GM18502 (cell line): ENCODE results near the gene XYLT1.

ENCODE experiments used
- ATAC-seq: cut with Tn5 transposase; IDR thresholded peaks from one replicate; pipeline ENCODE4 v1.9.1; 2021; ENCODE audit warnings: mild to moderate bottlenecking; ENCODE audit not compliant: unreplicated experiment, poor library complexity

Gene XYLT1

DNA sequence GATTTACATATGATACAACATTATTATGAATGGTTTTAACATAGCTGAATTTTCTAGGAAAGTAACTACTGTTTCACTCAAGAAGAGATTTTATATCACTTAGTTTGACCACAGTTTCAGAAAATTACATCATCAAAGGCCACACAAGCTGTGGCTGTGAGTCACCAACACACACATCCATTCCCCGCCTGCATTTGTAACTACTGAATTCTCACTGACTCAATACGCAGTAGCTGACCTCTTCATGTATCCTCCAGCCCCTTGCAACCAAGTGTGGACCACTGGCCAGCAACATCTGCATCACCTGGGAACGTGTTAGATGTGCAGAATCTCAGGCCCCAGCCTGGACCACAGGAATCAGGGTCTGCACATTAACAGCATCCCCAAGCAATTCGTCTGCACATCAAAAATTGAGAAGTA, 197.6 kb downstream of the XYLT1 start:
- no peak for ATAC-seq

DNA sequence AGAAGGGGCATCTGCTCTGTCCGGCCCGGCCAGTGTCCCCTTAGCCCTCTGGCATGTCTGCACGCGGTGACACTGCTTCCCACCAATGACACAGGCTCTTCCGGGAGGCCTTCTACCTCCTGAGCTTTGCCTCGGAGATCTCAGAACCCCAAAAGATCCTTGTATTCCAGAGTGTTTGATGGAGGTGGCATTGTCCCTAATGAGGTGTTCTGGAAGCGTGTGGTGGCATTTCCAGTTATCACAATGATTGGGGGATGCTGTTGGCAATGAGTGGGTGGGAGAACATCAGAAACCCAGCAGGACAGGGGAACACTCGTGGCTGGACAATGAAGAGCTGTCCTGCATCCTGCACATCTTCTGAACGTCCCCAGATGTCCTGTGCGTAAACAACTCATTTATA, 198.0 kb downstream of the XYLT1 start:
- ATAC-seq, result no peak

DNA sequence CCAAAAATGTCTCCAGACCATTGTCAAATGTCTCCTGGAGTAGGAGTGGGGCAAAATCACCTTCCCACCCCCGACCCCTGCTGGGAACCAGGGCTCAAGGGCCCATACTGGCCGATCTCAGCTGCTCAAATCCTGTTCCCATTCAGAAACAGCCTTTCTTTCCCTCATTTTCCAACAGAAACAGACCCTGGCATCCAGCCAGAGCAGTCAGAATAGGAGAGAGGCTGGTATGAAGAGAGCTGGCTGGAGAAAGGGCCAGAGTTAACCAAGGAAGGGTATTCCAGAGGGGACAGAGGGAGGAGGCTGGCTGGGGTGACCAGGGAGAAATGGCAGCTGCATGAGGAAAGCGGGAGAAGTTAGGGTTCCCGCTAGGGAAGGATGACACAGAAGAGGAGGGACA, 199.1 kb downstream of the XYLT1 start:
- ATAC-seq, result no peak

DNA sequence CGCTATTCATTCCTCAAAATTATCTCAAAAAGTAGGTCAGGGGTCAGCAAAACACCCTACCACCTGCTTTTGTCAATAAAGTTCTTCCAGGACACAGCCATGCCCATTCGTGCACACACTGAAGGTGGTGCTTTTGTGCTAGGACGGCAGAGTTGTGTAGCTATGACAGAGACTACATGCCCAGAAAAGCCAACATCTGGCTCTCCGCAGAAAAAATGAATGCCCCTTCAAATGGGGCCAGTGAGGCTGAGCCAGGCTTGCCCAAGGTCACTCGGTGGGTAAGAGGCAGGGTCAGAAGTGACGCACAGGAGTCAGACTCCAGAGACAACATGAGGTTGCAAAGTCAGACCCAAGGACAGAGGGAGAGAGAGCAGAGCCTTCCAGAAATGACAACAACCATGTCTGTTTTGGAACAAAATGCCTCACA, 200.1 kb downstream of the XYLT1 start:
- ATAC-seq, result no peak

DNA sequence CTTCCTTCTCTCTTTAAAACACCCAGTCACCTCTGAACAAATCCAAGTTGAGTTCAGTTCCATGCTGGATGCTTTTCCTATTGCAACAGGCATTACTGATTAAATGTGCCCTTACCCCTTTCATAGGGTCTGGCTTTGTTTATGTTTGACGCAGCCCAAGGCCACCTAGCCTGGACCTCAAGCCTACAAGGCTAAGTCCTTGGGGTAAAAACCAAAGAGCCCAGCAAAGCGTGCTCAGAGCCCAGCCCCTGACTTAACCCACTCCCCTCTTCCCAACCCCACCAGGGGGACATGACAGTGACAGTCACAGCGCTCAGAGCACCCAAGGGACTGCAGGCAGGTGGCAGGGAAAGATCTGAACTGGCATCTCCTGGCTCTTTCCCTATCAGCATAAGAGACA, 200.6 kb downstream of the XYLT1 start:
- ATAC-seq, result no peak

DNA sequence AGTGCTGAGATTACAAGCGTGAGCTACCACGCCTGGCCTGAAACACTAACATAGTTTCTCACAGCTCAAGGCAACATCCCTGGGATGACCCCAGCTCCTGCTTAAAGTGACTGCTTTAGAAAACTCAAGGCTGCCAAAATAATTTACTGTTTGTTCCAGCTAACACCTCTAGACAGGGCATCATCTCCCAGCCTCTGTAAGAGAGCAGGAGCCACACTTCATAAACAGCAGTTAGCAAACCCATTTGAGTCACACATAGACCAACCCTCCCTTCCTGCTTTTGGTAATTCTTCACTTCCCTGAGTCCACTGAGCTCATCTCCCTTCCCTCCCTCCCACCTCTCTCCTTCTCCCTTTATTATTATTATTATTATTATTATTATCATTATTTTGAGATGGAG, 201.3 kb downstream of the XYLT1 start:
- ATAC-seq, result no peak

DNA sequence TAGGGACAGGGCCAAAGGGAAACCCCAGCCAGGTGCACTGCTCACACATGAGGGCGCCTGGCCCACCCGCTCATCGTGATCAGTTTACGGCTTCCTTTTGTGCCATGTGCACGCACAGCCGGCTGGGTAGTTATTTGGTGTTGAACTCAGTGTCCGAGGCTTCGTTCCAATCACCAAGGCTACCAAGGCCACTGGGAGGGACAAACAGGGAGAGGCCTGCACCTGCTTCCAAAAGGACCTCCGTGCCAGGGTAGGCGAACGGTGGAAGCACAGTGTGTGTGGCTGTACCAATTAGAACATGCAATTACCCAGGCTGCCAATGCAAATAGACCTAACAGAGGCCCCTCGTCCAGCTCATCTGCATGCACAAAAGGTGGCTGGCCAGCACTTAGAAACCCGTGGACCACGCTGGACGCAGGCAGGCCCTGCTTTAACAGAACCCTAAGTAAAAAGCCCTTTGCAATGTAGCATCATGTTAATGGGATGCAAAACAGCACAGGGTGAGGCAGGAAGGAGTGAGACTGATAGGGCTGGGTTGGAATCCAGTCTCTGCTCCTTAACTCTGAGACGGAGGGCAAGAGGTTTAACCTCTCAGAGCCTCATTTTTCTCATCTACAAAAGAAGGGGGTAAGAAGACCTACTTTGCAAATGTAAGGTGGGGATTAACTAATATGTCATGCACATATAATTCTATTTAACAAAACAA, 204.0 kb downstream of the XYLT1 start:
- no peak for ATAC-seq

DNA sequence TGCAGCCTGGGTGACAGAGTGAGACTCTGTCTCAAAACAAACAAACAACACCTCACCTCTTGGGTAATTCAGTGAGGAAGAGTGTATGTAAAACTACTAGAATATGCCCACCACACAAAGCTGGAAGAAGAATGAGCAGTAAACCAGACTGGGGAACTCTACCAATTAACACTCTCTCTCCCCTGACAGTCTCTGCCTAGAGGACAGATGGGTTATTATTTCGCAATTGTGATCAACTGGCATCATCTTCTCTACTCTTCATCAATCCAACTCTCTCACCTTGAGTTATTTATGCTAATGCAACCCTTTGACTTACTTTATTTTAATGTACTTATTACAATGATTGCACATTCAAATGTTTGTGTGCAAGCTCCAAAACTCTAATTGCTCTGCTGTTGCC, 205.6 kb downstream of the XYLT1 start:
- no peak for ATAC-seq

DNA sequence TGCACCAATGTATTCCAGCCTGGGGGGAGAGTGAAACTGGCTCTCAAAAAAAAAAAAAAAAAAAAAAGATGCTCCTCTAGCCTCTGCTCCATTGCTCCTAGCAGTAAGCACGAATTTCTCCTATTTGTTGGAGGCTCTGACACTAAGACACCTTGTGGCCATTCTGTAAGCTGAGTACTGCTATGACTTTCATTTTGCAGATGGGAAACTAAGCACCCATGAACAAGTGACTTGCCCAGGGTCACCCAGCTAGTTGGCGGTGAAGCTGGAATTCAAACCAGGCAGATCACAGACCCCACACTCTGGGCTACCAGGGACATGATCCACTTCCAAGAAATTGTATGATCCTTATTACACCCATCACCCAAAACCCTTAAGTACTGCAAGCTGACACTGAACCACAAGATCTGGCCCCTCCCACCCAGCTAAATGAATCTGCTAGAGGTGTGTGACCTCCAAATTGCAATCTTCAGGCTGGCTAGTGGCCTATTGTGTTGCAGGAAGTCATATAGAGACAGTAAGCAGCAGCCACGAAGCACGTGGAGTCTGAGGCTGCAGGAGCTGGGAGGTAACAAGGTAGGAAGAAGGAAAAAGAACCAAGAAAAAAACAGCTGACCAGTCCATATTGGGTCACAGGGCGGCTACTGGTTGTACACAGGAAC, 209.4 kb downstream of the XYLT1 start:
- ATAC-seq, result no peak

DNA sequence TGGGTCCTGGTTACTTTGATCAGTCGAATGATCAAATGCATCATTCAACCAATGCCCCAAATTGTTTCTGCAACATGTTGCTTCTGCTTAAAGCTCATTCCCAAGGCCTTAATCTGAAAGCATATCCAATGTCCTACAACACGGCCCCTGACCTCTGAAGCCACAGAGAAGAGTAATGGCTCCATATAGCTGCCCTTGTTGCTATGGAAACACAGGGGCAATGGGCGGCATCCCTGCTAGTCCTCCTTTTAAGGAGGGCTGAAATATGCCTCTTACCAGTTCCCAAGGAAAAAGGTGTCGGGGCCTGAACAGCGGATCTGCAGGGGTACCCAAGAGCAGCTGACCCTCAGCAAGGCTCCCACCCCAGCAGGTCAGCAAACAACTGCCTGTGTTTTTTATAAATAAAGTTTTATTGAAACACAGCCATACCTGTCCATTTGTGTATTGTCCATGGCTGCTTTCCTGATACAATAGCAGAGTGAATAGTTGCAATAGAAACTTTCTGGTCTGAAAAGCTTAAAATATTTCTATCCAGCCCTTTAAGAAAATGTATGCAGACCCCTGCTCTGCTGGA, 210.4 kb downstream of the XYLT1 start:
- no peak for ATAC-seq

DNA sequence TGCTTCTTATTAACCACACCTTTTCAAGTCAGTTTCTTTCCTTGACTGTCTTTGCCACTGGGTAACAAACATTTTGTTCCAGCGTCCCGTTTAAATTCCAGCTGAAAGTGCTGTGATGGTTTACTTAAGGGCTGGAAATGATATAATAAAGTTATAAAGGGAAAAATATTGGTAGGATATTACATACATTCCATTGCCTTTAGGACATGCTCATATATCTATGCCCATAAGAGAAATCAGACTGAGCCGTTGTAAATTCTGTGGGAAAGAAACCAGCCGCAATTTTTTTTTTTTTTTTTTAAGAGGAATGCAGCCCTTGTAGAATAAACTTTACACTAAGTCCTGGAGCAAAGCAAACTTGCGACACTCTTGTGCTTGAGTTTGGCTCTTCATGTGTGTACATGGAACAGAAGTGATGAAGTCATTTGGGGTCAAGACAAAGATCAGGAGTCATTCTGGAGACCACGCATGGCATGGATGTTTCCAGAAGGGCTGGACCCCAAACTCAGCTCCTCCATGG, 210.9 kb downstream of the XYLT1 start:
- no peak for ATAC-seq

DNA sequence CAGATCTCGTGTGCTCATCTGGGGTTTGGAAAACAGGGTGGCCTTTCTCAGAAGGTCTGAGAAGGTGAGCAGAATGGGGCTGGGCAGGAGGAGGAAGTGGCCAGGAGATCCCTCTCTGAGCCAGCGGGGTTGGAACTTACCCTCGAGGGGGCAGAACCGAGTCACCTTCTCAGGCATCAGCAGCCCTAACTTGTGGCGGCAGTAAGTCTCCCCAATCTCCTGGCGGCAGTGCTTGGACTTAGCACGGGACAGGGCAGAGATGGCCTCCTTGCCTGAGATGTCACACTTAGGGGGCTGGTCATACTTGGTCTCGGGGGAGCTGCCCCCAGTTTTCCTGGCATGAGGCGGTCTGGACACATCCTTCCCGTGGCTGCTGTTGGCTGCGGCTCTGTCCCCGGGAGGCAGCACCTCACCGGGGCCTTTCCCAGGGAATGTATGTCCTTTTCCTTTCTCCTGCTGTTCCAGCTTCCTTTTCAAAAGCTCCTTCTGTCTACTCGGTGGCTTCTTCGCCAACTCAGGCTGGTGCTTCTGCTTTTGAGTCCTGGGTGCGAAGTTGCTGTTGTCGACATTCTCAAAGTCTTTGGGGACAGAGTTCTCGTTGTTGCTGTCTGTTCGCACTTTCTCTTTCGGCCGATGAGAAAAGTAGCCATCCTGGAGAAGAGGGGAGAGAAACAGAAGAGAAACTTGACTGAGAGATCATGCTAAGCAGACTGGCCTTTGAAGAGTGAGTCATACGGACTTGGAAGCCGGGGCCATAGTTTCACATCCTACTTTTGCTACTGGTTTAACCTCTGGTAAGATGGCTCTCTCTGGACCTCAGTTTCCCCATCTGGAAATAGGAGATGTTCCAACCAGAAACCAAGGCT, 211.7 kb downstream of the XYLT1 start:
- ATAC-seq, result peak; percentile 82

DNA sequence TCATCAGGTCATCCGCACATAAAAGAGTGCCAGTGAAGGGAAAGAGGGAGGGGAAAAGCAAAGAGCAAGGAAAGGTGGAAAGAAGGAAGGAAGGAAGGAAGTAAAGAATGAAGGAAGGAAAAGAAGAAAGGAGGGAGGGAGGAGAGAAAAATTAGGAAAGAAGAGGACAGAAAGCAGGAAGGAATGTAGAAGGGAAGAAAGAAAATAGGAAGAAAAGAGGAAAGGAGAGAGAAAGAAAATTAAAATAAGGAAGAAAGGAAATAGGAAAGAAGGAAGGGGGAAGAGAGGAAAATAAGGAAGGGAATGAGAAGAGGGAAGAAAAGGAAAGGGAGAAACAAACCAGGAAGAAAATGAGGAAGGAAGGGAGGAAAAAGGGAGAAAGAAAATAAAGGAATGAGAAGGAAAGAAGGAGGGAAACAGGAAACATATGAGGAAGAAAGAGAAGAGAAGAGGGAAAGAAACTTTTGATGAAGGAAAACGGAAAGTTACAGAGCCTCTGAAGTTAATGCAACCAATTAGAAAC, 212.6 kb downstream of the XYLT1 start:
- ATAC-seq, result no peak

DNA sequence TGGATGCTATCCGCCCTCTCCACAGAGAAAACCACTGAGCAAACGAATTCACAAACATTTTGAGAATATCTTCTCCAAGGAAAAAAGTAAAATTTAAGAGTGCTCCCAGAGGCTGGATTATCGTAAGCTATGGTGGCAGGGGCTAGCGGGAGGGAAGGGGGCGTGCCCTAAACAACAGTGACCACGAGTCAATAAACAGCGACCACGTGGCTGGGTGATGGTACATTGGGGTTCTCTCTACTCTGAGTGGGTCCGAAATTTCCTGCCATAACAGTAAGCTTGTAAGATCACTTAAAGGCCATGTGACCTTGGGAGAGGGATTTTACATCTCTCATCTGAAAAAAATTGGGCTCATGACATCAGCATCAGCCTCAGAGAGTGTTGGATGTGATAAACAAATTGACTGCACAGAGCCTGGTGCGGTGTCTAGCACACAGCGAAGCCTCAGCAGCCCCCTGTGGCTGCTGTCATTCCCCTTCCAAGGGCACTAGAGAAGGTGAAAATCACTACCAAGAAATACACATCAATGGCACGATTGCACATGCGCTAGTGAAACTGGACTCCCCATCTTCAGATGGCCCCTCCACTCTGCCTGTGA, 213.2 kb downstream of the XYLT1 start:
- ATAC-seq, result no peak

DNA sequence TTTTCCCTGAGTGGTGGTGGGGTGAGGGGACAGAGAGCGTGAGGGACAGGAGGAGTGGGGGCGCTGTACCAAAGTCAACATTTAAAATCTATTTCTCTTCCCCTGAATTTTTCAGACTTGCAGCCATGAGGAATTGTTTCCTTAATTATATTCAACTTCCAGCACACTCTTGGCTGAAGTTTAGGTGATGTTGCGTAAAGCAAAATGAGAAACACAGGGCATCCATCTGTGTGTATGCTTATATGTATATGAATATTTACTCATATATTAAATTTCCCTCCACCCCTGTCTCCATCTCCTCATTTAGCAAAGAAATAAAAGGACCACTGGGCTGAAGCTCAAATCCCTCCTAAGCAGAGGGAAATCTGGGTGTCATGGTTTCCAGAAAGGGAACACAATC, 218.1 kb downstream of the XYLT1 start:
- ATAC-seq, result no peak

DNA sequence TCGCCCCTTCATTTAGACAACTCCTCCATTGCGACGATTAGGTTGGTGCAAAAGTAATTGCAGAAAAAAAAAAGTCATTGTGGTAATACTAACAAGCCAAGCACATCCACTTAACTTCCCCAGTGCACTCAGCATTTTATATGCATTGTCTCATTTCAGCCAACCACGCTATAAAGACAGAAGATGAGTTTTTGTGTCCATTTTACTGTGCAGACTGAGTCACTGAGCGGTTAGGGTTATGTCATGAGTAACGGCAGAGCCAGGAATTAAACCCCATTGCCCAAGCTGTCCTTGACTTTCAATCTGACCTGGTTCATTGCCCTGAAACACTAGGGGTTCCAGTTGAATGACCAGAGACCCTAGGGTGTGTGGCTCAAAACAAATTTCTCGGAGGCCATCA, 218.7 kb downstream of the XYLT1 start:
- no peak for ATAC-seq

DNA sequence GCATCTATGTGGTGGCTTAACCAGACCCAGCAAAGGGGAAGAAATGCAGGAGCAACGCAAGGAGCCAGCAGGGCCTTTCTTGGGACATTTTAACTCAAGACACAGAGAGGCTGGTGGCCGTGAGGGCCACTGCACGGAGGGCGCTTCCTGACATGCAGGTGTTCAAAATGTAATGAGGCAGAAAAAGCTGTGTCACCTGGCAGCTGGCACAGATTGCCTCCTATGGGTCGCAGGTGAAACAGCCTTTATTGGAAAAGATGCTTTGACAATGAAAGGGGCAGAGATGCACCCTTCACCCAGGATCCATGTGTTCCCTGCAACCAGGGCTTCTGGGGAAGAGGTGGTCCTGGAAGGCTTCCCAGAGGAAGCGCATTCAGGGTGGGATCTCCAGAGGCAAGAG, 219.3 kb downstream of the XYLT1 start:
- ATAC-seq, result no peak

DNA sequence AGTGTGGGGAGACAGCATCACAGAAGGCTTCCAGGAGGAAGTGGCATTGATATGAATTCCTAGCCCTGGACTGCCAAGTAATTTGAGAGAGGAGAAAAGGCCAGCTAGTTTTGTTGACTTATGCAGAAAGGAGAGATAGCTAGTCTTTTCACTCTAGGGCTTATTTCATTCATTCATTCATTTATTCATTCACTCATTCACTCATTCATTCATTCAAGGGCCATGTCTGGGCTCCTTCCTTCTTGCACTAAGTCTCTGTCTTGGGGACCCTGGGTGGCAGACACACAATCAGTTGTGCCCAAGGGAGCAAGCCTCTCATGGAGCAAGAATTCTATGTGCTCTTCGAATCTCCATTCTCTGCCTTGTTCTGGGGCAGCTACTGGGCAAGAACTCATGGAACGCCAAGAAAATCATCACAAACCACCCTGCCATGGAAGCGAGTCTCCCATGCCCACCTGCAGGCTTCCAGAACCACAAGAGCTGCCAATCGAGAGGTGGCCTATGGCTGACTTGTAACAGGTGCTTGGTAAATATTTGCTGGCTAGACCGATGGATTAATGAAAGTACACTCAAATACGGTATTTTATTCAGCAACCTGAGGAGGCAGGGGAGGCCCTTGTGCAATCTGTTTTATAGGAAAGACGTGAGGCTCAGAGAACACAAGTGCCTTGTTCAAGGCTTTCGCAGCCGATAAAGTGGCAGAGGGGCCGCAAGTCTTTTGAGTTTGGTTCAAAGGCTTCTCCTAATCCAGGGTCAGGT, 223.6 kb downstream of the XYLT1 start:
- ATAC-seq, result no peak

DNA sequence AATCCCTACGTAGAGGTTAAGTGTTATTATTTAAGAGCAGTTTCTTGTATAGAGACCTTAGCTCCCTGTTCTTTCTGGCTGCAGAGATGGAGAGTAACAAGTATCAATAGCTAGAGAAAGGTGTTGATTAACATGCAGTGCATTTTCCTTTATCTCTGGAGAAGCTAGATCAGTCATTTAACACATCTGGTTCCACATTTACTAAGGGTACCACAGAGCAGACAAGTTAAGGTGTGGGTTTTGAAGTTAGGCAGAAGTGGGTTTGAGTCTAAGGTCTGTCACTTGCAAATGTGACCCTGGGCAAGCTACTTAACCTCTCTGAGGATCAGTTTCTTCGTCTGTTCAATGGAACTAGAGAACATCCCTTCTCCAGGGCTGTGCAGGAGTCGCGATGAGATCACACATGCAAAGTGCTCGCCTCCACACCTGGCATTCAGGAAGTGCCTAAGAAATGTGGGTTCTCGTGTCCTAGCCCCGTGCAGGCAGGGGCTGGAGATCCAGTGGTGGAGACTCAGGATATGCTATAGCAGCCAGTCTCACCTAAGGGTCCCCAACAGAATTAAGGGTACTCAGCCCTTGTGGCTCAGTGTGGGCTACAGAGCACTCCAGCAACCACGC, 224.4 kb downstream of the XYLT1 start:
- ATAC-seq, result no peak
